Liver (tissue), 9 donors: ENCODE data around the gene ATP11C. TPM values are rescaled to one million over a fixed set of nuclear protein-coding genes. Genes with fewer than 3 reads are reported as not detected.

ENCODE experiments used
- DNase-seq: peaks from one replicate; pipeline ENCODE4 v3.0.0-alpha.2; 2017; ENCODE audit warnings: low spot score
- H3K27ac ChIP-seq, 2 donors: one replicate each; pipeline ENCODE4 v1.7.0; 2013; ENCODE audit warnings: inconsistent platforms in 2 of 2, low read length in 2 of 2, control low read depth in 1 of 2, low read depth in 1 of 2, mild to moderate bottlenecking in 1 of 2
- H3K27me3 ChIP-seq, 4 donors: one replicate each; pipeline versions ENCODE4 v1.6.1 to v1.7.0; 2013; ENCODE audit warnings: low read length in 3 of 4, inconsistent platforms in 1 of 4, mild to moderate bottlenecking in 1 of 4, moderate library complexity in 1 of 4; ENCODE audit not compliant: control insufficient read depth in 4 of 4, insufficient read depth in 4 of 4
- H3K36me3 ChIP-seq, 4 donors: one replicate each; pipeline versions ENCODE4 v1.6.1 to v1.7.0; 2013; ENCODE audit warnings: low read length in 3 of 4, mild to moderate bottlenecking in 3 of 4, low read depth in 1 of 4, moderate library complexity in 1 of 4; ENCODE audit not compliant: control insufficient read depth in 4 of 4, insufficient read depth in 3 of 4
- H3K4me1 ChIP-seq, 4 donors: one replicate each; pipeline versions ENCODE4 v1.6.1 to v1.7.0; 2013; ENCODE audit warnings: low read length in 3 of 4, mild to moderate bottlenecking in 3 of 4, moderate library complexity in 1 of 4; ENCODE audit not compliant: control insufficient read depth in 4 of 4, insufficient read depth in 4 of 4
- H3K4me3 ChIP-seq, 3 donors: one replicate each; pipeline versions ENCODE4 v1.6.1 to v1.7.0; 2013; ENCODE audit warnings: low read length in 3 of 3, control low read depth in 1 of 3, low read depth in 1 of 3, mild to moderate bottlenecking in 1 of 3
- H3K9ac ChIP-seq, 2 donors: one replicate each; pipeline ENCODE4 v1.7.0; 2013; ENCODE audit warnings: low read length in 2 of 2, mild to moderate bottlenecking in 2 of 2, moderate library complexity in 2 of 2, control low read depth in 1 of 2, low read depth in 1 of 2
- H3K9me3 ChIP-seq, 4 donors: one replicate each; pipeline versions ENCODE4 v1.6.1 to v1.7.0; 2013; ENCODE audit warnings: low read length in 3 of 4; ENCODE audit not compliant: control insufficient read depth in 4 of 4
- FOXA1 ChIP-seq: IDR thresholded peaks from 2 replicates; pipeline ENCODE4 v1.6.1; 2016; ENCODE audit warnings: antibody characterized with exemption
- HNF4A ChIP-seq, 2 donors: conservative IDR thresholded peaks; 2 replicates each; pipeline ENCODE4 v1.6.1; 2016; ENCODE audit warnings: antibody characterized with exemption in 2 of 2, mild to moderate bottlenecking in 2 of 2
- HNF4G ChIP-seq: IDR thresholded peaks from 2 replicates; pipeline ENCODE4 v1.6.1; 2016; ENCODE audit warnings: antibody characterized with exemption
- JUND ChIP-seq, 2 donors: IDR thresholded peaks; 2 replicates each; pipeline ENCODE4 v1.6.1; 2016; ENCODE audit warnings: antibody characterized with exemption in 2 of 2
- NR2F2 ChIP-seq: IDR thresholded peaks from 2 replicates; pipeline ENCODE4 v1.6.1; 2016; ENCODE audit warnings: antibody characterized with exemption
- RAD21 ChIP-seq, 2 donors: IDR thresholded peaks; 2 replicates each; pipeline ENCODE4 v1.6.1; 2016; ENCODE audit warnings: antibody characterized with exemption in 2 of 2, mild to moderate bottlenecking in 2 of 2
- REST ChIP-seq: IDR thresholded peaks from 2 replicates; pipeline ENCODE4 v1.6.1; 2016; ENCODE audit warnings: antibody characterized with exemption, mild to moderate bottlenecking
- RXRA ChIP-seq, 2 donors: IDR thresholded peaks; 2 replicates each; pipeline ENCODE4 v1.6.1; 2017 to 2018; ENCODE audit warnings: antibody characterized with exemption in 2 of 2, mild to moderate bottlenecking in 1 of 2
- SP1 ChIP-seq: IDR thresholded peaks from 2 replicates; pipeline ENCODE4 v1.6.1; 2018; ENCODE audit warnings: antibody characterized with exemption, mild to moderate bottlenecking
- TAF1 ChIP-seq: conservative IDR thresholded peaks from 2 replicates; pipeline ENCODE4 v1.6.1; 2016; ENCODE audit warnings: antibody characterized with exemption, mild to moderate bottlenecking
- YY1 ChIP-seq: IDR thresholded peaks from 2 replicates; pipeline ENCODE4 v1.6.1; 2016; ENCODE audit warnings: antibody characterized with exemption, mild to moderate bottlenecking
- ZBTB33 ChIP-seq: IDR thresholded peaks from 2 replicates; pipeline ENCODE4 v1.6.1; 2016; ENCODE audit warnings: antibody characterized with exemption
- WGBS: extraction: QIAGEN DNeasy Blood & Tissue Kit; methylation state at CpG from one replicate; pipeline ENCODE4 v1.1.7; 2013; 5-methylcytosine and 5-hydroxymethylcytosine counted together
- polyA plus RNA-seq, 2 donors: library from polyadenylated mRNA; stranded (reverse) in 1 of 2; unstranded in 1 of 2; fragments of 200-250 nt in 1 of 2; fragments of >200 nt in 1 of 2; fragmentation: Nextera tagmentation in 1 of 2; extraction: Ambion mirVana in 1 of 2; gene quantifications; one replicate each; pipeline versions ENCODE4 v1.2.1 to v1.2.3, GENCODE V29; 2013 to 2015
- total RNA-seq, 2 donors: library from RNA; depleted of rRNA; stranded (reverse); fragments of >200 nt; gene quantifications; one replicate each; pipeline ENCODE4 v1.2.3, GENCODE V29; 2014
- TF ChIP-seq, protein P1 (sequence below): IDR thresholded peaks from 2 replicates; pipeline ENCODE4 v1.6.1; 2016; ENCODE audit warnings: antibody characterized with exemption
- TF ChIP-seq, protein P2 (sequence below): IDR thresholded peaks from 2 replicates; pipeline ENCODE4 v1.6.1; 2016; ENCODE audit warnings: antibody characterized with exemption
- donor health status: healthy.
- donor health status: healthy.
- donor health status: healthy.
- donor health status: healthy.
- donor health status: healthy.

The ATP11C gene
- total and polyA plus RNA-seq, 4 donors: 11.8 to 52.1 (median 18.9) TPM

- TF ChIP-seq, protein P1, sequence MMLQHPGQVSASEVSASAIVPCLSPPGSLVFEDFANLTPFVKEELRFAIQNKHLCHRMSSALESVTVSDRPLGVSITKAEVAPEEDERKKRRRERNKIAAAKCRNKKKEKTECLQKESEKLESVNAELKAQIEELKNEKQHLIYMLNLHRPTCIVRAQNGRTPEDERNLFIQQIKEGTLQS: no peak
- TF ChIP-seq JUND (IDR thresholded peaks at IDR 0.05): no peak
- no peak for TF ChIP-seq YY1
- no peak for TF ChIP-seq RXRA (IDR thresholded peaks at IDR 0.05)
- no peak for TF ChIP-seq ZBTB33
- TF ChIP-seq TAF1: no peak
- no peak for TF ChIP-seq HNF4G
- TF ChIP-seq NR2F2: no peak
- DNase-seq: no peak
- H3K4me1 ChIP-seq: peaks cover 3 to 17% (median 9%) of the 10 kb centered on the region in 4 donors
- no peaks in the 10 kb centered on the region for H3K36me3 ChIP-seq
- H3K27ac ChIP-seq: no peak overlapping the region
- no peaks in the 10 kb centered on the region for H3K27me3 ChIP-seq
- no peak overlapping the region for H3K4me3 ChIP-seq
- H3K9me3 ChIP-seq: no peaks in the 10 kb centered on the region
- WGBS: 75% methylated on average over 3 of the region's 3 CpGs
- no peak overlapping the region for H3K9ac ChIP-seq
These were observed 27.8 kb downstream of the ATP11C start for GRCh38 chrX:139905051-139905450.

DNA sequence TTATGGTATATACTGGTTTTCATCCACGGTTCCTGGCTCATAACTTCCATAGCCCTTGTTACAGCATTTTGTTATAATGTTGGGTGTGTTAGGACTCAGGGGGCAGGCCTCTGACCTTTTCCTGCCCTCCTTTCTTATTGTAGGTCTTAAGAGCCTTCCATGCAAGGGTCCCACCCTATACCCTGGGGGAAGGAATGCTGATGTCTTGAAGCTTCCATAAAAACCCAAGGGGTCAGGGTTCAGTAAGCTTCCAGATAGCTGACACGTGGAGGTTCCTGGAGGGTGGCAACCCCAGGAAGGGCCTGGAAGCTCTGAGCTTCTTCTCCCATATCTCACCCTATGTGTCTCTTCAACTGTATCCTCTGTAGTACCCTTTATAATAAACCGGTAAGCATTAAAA is 29.6 kb downstream of the ATP11C start:
- TF ChIP-seq FOXA1 (no peak), YY1 (no peak), HNF4A (conservative IDR thresholded peaks at IDR 0.05) (no peak), RAD21 (IDR thresholded peaks at IDR 0.05) (no peak), REST (no peak), JUND (IDR thresholded peaks at IDR 0.05) (no peak), SP1 (no peak), HNF4G (no peak), TAF1 (no peak), NR2F2 (no peak), ZBTB33 (no peak), RXRA (IDR thresholded peaks at IDR 0.05) (no peak)
- TF ChIP-seq, protein P1: no peak
- TF ChIP-seq, protein P2, sequence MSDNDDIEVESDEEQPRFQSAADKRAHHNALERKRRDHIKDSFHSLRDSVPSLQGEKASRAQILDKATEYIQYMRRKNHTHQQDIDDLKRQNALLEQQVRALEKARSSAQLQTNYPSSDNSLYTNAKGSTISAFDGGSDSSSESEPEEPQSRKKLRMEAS: no peak
- Histone ChIP-seq H3K27me3 (no peaks in the 10 kb centered on the region), H3K27ac (no peak overlapping the region), H3K4me1 (peaks cover 1 to 6% (median 4%) of the 10 kb centered on the region in 4 donors), H3K36me3 (no peaks in the 10 kb centered on the region), H3K4me3 (no peak overlapping the region), H3K9ac (no peak overlapping the region), H3K9me3 (no peaks in the 10 kb centered on the region)
- WGBS: 87% methylated on average over 3 of the region's 3 CpGs
- no peak for DNase-seq
